Thoracic aorta (tissue), 2 donors: ENCODE data around the gene RFX5. TPM values are rescaled to one million over a fixed set of nuclear protein-coding genes. Genes with fewer than 3 reads are reported as not detected.

Experiments
- ATAC-seq: fragments of 150-250 bp; one replicate; pipeline ENCODE4 v1.8.0; 2017; ENCODE audit warnings: low read depth; ENCODE audit not compliant: insufficient number of reproducible peaks, low FRiP score
- DNase-seq: peaks from one replicate; pipeline ENCODE4 v3.0.0-alpha.2; 2020; ENCODE audit warnings: low spot score
- H3K27ac ChIP-seq, 2 donors: fragments of 200-600 bp; sonication (generic); 1 replicate in 1 of 2; 2 replicates in 1 of 2; pipeline ENCODE4 v1.5.1; 2016; ENCODE audit warnings: mild to moderate bottlenecking in 2 of 2, moderate library complexity in 2 of 2
- H3K27me3 ChIP-seq: fragments of 200-600 bp; sonication (generic); replicated peaks from 2 replicates; pipeline ENCODE4 v1.6.0; 2016; ENCODE audit warnings: mild to moderate bottlenecking; ENCODE audit not compliant: insufficient read depth
- H3K36me3 ChIP-seq: fragments of 200-600 bp; sonication (generic); one replicate; pipeline ENCODE4 v1.5.1; 2016
- H3K4me1 ChIP-seq, 2 donors: fragments of 200-600 bp; sonication (generic); 1 replicate in 1 of 2; 2 replicates in 1 of 2; pipeline versions ENCODE4 v1.5.1 to v1.6.0; 2016; ENCODE audit warnings: low read depth in 2 of 2, mild to moderate bottlenecking in 1 of 2; ENCODE audit not compliant: control insufficient read depth in 1 of 2
- H3K4me3 ChIP-seq: fragments of 200-600 bp; sonication (generic); 2 replicates; pipeline ENCODE4 v1.5.1; 2016; ENCODE audit warnings: mild to moderate bottlenecking
- H3K9me3 ChIP-seq: fragments of 200-600 bp; sonication (generic); 2 replicates; pipeline ENCODE4 v1.5.1; 2016
- total RNA-seq, 2 donors: library from RNA; depleted of rRNA; stranded (reverse); fragments of >200 nt; gene quantifications; one replicate each; pipeline versions ENCODE4 v1.1.0 to v1.2.3, GENCODE V29; 2016
- TF ChIP-seq, protein P1 (sequence below): fragments of 200-600 bp; sonication (generic); IDR thresholded peaks from one replicate; pipeline ENCODE4 v1.5.1; 2019; ENCODE audit warnings: antibody characterized with exemption

RFX5 gene
- total RNA-seq, 2 donors from 2014 or later = 49.3 to 51.7 TPM

GRCh38 chr1:151384584-151384983 lies 37.5 kb upstream of the RFX5 start:
- H3K27ac ChIP-seq = no peak overlapping the region
- ATAC-seq = no peak
- DNase-seq = no peak

GRCh38 chr1:151377150-151377884 lies 30.3 kb upstream of the RFX5 start:
- TF ChIP-seq, protein P1, sequence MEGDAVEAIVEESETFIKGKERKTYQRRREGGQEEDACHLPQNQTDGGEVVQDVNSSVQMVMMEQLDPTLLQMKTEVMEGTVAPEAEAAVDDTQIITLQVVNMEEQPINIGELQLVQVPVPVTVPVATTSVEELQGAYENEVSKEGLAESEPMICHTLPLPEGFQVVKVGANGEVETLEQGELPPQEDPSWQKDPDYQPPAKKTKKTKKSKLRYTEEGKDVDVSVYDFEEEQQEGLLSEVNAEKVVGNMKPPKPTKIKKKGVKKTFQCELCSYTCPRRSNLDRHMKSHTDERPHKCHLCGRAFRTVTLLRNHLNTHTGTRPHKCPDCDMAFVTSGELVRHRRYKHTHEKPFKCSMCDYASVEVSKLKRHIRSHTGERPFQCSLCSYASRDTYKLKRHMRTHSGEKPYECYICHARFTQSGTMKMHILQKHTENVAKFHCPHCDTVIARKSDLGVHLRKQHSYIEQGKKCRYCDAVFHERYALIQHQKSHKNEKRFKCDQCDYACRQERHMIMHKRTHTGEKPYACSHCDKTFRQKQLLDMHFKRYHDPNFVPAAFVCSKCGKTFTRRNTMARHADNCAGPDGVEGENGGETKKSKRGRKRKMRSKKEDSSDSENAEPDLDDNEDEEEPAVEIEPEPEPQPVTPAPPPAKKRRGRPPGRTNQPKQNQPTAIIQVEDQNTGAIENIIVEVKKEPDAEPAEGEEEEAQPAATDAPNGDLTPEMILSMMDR = no peak
- H3K9me3 ChIP-seq = no peaks in the 10 kb centered on the region
- H3K27me3 ChIP-seq = no peaks in the 10 kb centered on the region
- H3K36me3 ChIP-seq = no peaks in the 10 kb centered on the region
- no peak for ATAC-seq
- no peak overlapping the region for H3K27ac ChIP-seq
- no peak for DNase-seq
- H3K4me3 ChIP-seq = no peak overlapping the region
- H3K4me1 ChIP-seq = peaks cover 4 to 11% of the 10 kb centered on the region in 2 donors

More at GRCh38 chr1:151384584-151384983, 37.5 kb upstream of the RFX5 start:
- Histone ChIP-seq H3K4me3 (no peak overlapping the region), H3K27me3 (no peaks in the 10 kb centered on the region), H3K9me3 (no peaks in the 10 kb centered on the region), H3K4me1 (no peaks in the 10 kb centered on the region), H3K36me3 (no peaks in the 10 kb centered on the region)
- TF ChIP-seq, protein P1 = no peak

- ATAC-seq (no peak), DNase-seq (no peak)
Measured at GRCh38 chr1:151373196-151373595, 26.1 kb upstream of the RFX5 start.

DNA sequence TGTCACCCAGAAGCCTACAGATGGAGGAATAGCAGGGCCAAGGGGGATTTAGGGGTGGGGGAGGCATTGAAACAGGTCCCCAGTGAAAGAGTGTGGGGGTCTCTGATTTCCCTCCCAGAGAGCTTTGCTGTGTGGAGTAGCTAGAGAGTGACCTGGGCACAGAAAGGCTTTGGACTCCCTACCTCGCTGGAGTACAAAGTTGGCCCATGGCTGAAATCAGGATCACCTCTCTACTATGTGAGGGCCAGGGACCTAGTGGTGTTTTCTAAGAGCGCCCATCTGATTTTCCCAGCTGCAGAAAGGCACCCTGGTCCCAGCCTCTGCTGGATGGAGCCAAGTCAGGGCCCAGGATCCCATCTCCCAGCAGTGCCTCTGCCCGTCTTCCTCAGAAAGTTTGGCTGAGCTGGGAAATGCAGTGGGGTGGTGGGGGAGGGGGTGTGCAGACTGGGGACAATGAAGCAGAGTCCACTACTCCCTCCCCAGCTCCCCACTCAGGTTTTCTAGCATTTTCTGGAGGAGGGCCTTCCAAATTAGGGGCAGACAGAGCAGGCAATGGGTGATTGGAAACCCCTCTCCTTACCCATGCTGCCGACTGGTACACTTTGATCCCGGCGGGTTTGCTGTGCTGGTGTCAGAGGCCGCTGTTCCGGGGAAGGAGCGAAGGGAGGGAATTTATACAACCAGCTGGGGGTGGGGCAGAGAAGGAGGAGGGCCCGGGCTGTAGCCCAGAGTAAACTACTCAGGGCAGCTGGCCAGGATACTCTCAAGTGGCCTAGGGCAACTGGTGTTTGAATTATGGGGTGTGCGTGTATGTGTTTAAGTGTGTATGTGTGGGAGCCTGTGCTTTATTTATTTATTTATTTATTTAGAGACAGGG lies 25.2 kb upstream of the RFX5 start, which contains the start of gene SELENBP1:
SELENBP1 (minus strand) TSS at position 648 of the 877 bp plus-strand sequence; CDS start at position 584, 64 bp downstream.
- H3K27ac ChIP-seq = peak within 1 kb of the TSS; percentile 69 to 74
- H3K36me3 ChIP-seq = peaks cover 12% of the 10 kb centered on the region
- ATAC-seq (peak; percentile 68), DNase-seq (peak; percentile 52)
- TF ChIP-seq, protein P1 = no peak
- peak within 1 kb of the TSS; percentile 67 for H3K4me3 ChIP-seq
- H3K9me3 ChIP-seq = no peaks in the 10 kb centered on the region
- peaks cover 27 to 43% of the 10 kb centered on the region in 2 donors for H3K4me1 ChIP-seq
- H3K27me3 ChIP-seq = no peaks in the 10 kb centered on the region

More at GRCh38 chr1:151373196-151373595, 26.1 kb upstream of the RFX5 start:
- Histone ChIP-seq H3K27me3 (no peaks in the 10 kb centered on the region), H3K27ac (no peak overlapping the region), H3K4me3 (no peak overlapping the region), H3K9me3 (no peaks in the 10 kb centered on the region), H3K36me3 (peaks cover 12% of the 10 kb centered on the region), H3K4me1 (peaks cover 27 to 43% of the 10 kb centered on the region in 2 donors)
- TF ChIP-seq, protein P1 = no peak
